ENCODE results near the gene AMTN.

Gene AMTN

DNA sequence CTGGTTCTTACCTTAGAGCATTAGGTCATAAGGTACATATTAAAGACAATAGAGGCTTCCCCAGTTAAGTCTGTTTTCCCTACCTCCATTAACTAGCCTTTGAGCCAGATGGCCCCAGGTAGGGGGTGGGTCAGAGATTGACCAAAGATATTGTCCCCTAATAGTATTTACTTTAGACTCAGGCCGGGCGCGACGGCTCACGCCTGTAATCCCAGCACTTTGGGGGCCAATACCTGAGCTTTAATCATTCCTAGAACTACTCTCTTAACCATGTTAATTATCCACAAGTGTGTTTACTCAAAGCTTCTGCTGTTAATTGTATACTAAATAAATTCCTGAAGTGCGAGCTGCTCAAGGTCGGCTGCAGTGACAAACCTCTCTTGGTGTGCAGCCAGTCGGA is 45.7 kb downstream of the AMTN start:
- no peak for DNase-seq (ENCODE audit: low spot score)

DNA sequence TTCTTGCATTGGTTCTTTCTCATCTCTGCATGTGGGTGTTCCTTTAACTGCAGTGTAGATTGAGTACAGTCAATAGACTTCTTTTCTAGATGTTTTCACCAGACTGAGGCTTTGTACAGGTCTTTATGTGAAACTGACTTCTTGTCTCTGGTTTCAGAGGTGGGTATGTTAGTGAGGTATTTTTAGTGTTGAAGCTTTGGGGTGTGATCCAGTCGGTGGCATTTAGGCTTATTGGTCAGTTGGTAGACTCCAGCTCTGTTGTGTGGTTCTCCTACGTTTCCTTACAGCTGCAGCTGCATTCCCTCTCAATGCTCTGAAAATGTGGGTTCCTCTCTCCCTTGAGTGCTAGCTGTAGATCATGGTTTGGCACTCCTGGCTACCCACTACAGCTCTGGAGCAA is 52.4 kb downstream of the AMTN start:
- DNase-seq (ENCODE audit: low spot score), result no peak

DNA sequence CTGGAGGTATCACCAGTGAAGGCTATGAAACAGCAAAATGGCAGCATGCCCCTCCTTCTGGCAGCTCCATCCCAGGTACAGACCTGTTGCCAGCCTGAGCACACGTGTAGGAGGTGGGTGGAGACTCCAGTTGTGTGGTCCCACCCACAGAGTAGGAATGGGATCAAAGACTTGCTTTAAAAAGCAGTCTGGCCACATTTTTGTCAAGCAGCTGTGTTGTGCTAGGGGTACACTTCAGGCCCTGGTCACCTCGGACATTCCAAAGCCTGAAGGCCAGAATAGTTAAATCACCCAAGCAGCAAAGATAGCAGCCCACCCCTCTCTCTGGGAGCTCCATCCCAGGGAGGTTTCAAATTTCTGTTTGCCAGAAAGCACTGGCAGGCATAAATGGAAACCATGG is 53.4 kb downstream of the AMTN start:
- no peak for DNase-seq (ENCODE audit: low spot score)

DNA sequence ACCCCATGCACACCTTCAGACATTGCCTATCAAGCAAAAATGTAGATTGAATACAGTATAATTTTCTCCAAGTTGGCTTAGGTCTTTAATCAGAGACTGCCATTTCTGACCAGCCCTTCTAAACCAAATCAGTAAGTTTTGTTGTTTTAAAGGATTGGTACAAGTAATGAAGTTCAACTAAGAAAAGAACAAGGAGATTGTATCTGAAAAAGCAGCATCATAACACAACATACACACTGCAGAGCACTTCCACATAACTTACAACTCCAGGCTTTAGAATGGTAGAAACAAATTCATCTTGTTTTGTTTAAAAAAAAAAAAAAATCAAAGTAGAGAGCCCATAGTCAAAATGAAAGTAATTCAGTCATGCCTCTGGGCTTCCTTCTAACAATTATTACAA is 57.6 kb downstream of the AMTN start:
- DNase-seq (ENCODE audit: low spot score), result no peak

GRCh38 chr4:70577220-70577927 is 59.0 kb downstream of the AMTN start:
- DNase-seq (ENCODE audit: low spot score), result no peak

GRCh38 chr4:70581980-70582379 is 63.6 kb downstream of the AMTN start:
- DNase-seq (ENCODE audit: low spot score), result no peak

Data from NAMALWA (cell line).